Neutrophil (primary cell): Measurements from ENCODE around the gene HSPA4L.

Source experiments
- H3K27ac ChIP-seq: fragments of 200-600 bp; sonication (generic); 2 replicates; pipeline ENCODE4 v1.5.1; 2016; ENCODE audit warnings: mild to moderate bottlenecking, moderate library complexity
- H3K27me3 ChIP-seq: fragments of 200-600 bp; sonication (generic); 2 replicates; pipeline ENCODE4 v1.6.0; 2016; ENCODE audit warnings: mild to moderate bottlenecking
- H3K36me3 ChIP-seq: fragments of 200-600 bp; sonication (generic); 2 replicates; pipeline ENCODE4 v1.5.1; 2017
- H3K4me1 ChIP-seq, 2 experiments: fragments of 200-600 bp in 1 of 2; sonication (generic) in 1 of 2; 1 replicate in 1 of 2; 2 replicates in 1 of 2; pipeline versions ENCODE4 v1.5.1 to v1.6.1; 2013 to 2016; ENCODE audit warnings: low read depth in 1 of 2, low read length in 1 of 2, mild to moderate bottlenecking in 1 of 2, moderate library complexity in 1 of 2; ENCODE audit not compliant: control insufficient read depth in 1 of 2, insufficient read depth in 1 of 2
- H3K4me3 ChIP-seq, 2 experiments: fragments of 200-600 bp in 1 of 2; sonication (generic) in 1 of 2; 1 replicate in 1 of 2; 2 replicates in 1 of 2; pipeline ENCODE4 v1.5.1; 2013 to 2016; ENCODE audit warnings: low read depth in 1 of 2, low read length in 1 of 2, mild to moderate bottlenecking in 1 of 2, moderate library complexity in 1 of 2
- H3K9me3 ChIP-seq: fragments of 200-600 bp; sonication (generic); 2 replicates; pipeline ENCODE4 v1.5.1; 2016
- TF ChIP-seq, protein P1 (sequence below): fragments of 200-600 bp; sonication (generic); IDR thresholded peaks from 2 replicates; pipeline ENCODE4 v1.5.1; 2016; ENCODE audit warnings: antibody characterized with exemption

Gene HSPA4L

DNA sequence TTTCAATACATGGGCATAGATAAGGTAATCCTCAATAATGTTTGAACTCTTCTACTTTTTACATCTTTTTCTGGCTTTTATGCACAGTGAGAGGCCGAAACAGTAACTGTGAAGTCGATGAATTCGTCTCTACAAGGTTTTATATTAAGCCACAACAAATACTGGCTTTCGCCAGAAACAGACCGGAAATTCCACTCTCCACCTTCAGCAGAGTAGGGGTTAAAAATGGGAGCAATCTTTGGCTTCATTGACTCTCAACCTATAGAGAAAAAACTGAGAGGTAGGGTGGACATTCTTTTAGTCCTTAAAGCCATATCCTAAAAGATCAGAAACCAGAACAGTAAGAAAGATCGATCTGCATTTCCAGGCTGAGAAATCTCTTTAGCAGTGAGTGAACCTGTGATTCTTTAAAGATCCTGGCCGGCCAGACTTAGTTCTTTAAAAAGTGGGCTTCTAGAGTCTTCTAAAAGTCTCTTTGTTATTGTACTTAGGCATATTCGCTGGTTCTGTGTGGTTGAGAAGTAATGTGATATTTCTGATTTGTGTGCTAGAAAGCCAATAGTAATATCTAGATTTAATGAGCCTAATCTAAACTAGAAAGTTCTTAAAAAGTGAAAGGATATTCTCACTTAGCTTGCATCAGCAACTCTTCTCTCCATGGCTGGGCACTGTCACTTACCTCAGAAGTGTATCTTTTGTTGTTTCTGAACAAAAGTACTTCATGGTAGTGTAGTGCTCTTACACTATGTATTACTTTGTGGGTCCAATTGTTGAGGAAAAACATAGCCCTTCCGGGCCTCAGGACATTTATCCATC lies 2.0 kb downstream of the HSPA4L start:
- no peaks in the 10 kb centered on the region for H3K36me3 ChIP-seq
- H3K4me1 ChIP-seq: peaks cover 15 to 21% of the 10 kb centered on the region in 2 experiments
- H3K9me3 ChIP-seq: no peaks in the 10 kb centered on the region
- no peak overlapping the region for H3K27ac ChIP-seq
- H3K4me3 ChIP-seq: no peak overlapping the region
- TF ChIP-seq, protein P1, sequence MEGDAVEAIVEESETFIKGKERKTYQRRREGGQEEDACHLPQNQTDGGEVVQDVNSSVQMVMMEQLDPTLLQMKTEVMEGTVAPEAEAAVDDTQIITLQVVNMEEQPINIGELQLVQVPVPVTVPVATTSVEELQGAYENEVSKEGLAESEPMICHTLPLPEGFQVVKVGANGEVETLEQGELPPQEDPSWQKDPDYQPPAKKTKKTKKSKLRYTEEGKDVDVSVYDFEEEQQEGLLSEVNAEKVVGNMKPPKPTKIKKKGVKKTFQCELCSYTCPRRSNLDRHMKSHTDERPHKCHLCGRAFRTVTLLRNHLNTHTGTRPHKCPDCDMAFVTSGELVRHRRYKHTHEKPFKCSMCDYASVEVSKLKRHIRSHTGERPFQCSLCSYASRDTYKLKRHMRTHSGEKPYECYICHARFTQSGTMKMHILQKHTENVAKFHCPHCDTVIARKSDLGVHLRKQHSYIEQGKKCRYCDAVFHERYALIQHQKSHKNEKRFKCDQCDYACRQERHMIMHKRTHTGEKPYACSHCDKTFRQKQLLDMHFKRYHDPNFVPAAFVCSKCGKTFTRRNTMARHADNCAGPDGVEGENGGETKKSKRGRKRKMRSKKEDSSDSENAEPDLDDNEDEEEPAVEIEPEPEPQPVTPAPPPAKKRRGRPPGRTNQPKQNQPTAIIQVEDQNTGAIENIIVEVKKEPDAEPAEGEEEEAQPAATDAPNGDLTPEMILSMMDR: no peak
- peaks cover 41% of the 10 kb centered on the region for H3K27me3 ChIP-seq

DNA sequence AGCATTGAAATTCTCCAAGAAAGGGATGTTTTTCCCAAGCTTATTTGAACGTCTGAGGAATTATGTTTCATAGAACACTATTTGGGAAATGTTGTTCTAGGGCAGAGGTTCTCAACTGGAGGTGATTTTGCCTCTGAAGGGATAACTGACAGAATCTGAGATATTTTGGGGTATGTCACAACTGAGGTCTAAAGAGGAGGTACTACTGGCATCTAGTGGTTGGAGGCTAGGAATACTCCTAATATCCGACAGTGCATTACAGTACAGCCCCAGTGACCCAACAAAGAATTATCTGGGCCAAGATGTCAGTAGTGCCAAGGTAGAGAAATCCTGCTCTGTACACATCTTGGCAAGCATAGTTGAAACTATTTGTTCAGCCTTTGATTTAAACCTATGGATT lies 6.4 kb downstream of the HSPA4L start:
- Histone ChIP-seq H3K36me3 (no peaks in the 10 kb centered on the region), H3K27me3 (no peaks in the 10 kb centered on the region), H3K4me1 (no peaks in the 10 kb centered on the region), H3K4me3 (no peak overlapping the region), H3K9me3 (no peaks in the 10 kb centered on the region), H3K27ac (no peak overlapping the region)
- TF ChIP-seq, protein P1: no peak

- H3K4me3 ChIP-seq: no peak overlapping the region
- no peaks in the 10 kb centered on the region for H3K36me3 ChIP-seq
- TF ChIP-seq, protein P1: no peak
- no peaks in the 10 kb centered on the region for H3K27me3 ChIP-seq
- H3K4me1 ChIP-seq: no peaks in the 10 kb centered on the region
- no peaks in the 10 kb centered on the region for H3K9me3 ChIP-seq
- H3K27ac ChIP-seq: no peak overlapping the region
Measured at GRCh38 chr4:127791391-127791790, 9.3 kb downstream of the HSPA4L start.

DNA sequence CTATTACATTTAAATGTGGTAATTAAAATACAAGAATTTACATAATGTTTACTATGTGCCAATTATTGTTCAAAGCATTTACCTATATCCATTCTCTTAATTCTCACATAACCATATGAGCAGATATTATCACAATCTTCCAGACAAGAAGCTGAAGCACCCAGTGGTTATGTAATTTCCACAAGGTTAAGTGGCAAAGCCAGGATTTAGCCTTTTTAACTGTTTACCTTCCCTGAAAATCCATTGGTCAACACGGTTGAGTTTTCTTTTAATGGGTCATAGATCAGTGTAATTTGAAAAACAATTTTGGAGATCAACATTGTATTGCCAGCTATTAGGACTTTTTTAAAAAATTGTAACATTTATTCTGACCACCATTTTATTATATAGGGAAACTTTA lies 11.4 kb downstream of the HSPA4L start:
- Histone ChIP-seq H3K36me3 (no peaks in the 10 kb centered on the region), H3K27me3 (no peaks in the 10 kb centered on the region), H3K9me3 (no peaks in the 10 kb centered on the region), H3K4me3 (no peak overlapping the region), H3K27ac (no peak overlapping the region), H3K4me1 (no peaks in the 10 kb centered on the region)
- TF ChIP-seq, protein P1: no peak

DNA sequence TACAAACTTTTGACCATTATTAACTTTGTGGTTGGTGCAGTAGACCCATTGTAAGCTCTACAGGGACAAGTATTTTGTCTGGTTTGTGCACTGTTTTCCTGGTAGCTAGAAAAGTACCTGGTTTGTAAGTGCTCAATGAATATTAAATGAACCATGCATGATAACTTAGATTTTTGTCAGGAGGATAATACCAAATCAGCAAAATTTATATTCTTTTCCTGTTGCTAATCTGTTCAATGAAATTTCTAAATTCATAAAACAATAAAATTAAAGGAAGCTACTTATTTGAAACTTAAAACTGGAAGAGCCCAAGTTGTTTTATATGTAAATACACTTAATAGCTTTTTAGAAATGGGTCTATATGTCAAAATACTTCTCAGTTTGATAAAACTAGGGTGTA lies 17.6 kb downstream of the HSPA4L start:
- Histone ChIP-seq H3K9me3 (no peaks in the 10 kb centered on the region), H3K27me3 (no peaks in the 10 kb centered on the region), H3K4me1 (no peaks in the 10 kb centered on the region), H3K4me3 (no peak overlapping the region), H3K36me3 (no peaks in the 10 kb centered on the region), H3K27ac (no peak overlapping the region)
- TF ChIP-seq, protein P1: no peak
